ENCODE data around the gene RYR3. TPM values are rescaled to one million over a fixed set of nuclear protein-coding genes. Genes with fewer than 3 reads are reported as not detected.

The RYR3 gene
- total and polyA plus RNA-seq, 10 of the 15 experiments (the other 5 are each of a cell fraction or from before 2014, with no cell fraction given) = under 0.01 to 0.44 (median 0.16) TPM; not detected in 5

DNA sequence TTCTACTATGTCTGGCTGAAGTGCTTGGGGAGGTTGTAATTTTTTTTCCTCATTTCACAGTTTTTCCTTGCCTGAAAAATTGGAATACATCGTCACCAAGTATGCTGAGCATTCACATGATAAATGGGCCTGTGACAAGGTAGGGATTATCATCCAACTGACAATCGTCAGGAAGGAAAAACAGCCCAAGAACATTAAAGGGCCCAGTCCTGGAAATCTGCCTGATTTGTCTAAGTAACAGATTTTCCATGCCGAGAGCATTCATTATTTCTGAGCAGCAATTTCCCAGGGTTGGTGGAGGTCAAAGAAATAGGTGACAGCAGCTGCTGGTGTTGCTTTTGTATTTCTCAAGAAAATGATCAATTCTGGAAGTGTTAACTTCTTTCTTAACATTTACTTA, 431.5 kb downstream of the RYR3 start (continued):
- TF ChIP-seq EP300 (IDR thresholded peaks at IDR 0.05; ENCODE audit: borderline replicate concordance in 1 of 2, control insufficient read depth in 1 of 2, low read depth in 2 of 2, low read length in 2 of 2) = no peak
- no peak for TF ChIP-seq BACH1 (IDR thresholded peaks at IDR 0.05; ENCODE audit: borderline replicate concordance)
- TF ChIP-seq NFXL1 (IDR thresholded peaks at IDR 0.05; ENCODE audit: borderline replicate concordance) = no peak
- TF ChIP-seq DPF2 (IDR thresholded peaks at IDR 0.05) = no peak
- TF ChIP-seq FOS (IDR thresholded peaks at IDR 0.05; ENCODE audit: borderline replicate concordance, extremely low read depth, insufficient read length) = no peak
- no peak for TF ChIP-seq ETV6 (conservative IDR thresholded peaks at IDR 0.05 in 1 of 2, IDR thresholded peaks at IDR 0.05 in 1 of 2; ENCODE audit: borderline replicate concordance in 1 of 2, low read depth in 1 of 2)
- no peak for TF ChIP-seq EED (IDR thresholded peaks at IDR 0.05; ENCODE audit: low read depth)
- no peak for TF ChIP-seq GABPA (IDR thresholded peaks at IDR 0.05; ENCODE audit: low read depth)
- TF ChIP-seq ZNF384 (IDR thresholded peaks at IDR 0.05; ENCODE audit: borderline replicate concordance, low read depth, low read length) = no peak
- no peak for TF ChIP-seq CEBPB (IDR thresholded peaks at IDR 0.05; ENCODE audit: borderline replicate concordance in 1 of 2, low read depth in 2 of 2, low read length in 2 of 2)
- no peak for TF ChIP-seq IRF3 (IDR thresholded peaks at IDR 0.05)

- in situ Hi-C loops (cut with MboI) = no loop called here
Measured at GRCh38 chr15:33742800-33743199, 432.0 kb downstream of the RYR3 start.

More at GRCh38 chr15:33742800-33743199, 432.0 kb downstream of the RYR3 start:
- H3K79me2 ChIP-seq (ENCODE audit: control insufficient read depth, insufficient read depth, low read length) = no peaks in the 10 kb centered on the region
- no peaks in the 10 kb centered on the region for H3K9me3 ChIP-seq (replicated peaks; ENCODE audit: control insufficient read depth, insufficient read depth, low read length)
- ChIA-PET CTCF (no interaction called here), SMC1A (ENCODE audit: uncharacterized antibody, unreplicated experiment) (no interaction called here), RAD21 (ENCODE audit: unreplicated experiment) (no interaction called here), POLR2A (no interaction called here)
- H4K20me1 ChIP-seq (ENCODE audit: control insufficient read depth, insufficient read depth) = no peaks in the 10 kb centered on the region
- H3K27ac ChIP-seq (ENCODE audit: control insufficient read depth, insufficient read depth) = no peak overlapping the region
- H3K9ac ChIP-seq (ENCODE audit: control insufficient read depth, insufficient read depth, low read length) = no peak overlapping the region
- FAIRE-seq (no peak), ATAC-seq (no peak), DNase-seq (ENCODE audit: low read depth, low spot score) (no peak)
- no TSS peak for BruUV-seq (replicated peaks)
- WGBS (ENCODE audit: insufficient coverage, insufficient replicate concordance, low lambda C conversion rate, missing lambda C conversion rate) = 34% methylated on average over 2 of the region's 2 CpGs
- H3K4me3 ChIP-seq = no peak overlapping the region
- intact Hi-C loops (cut with micrococcal nuclease; ENCODE audit: unreplicated experiment) = no loop called here
- no peaks in the 10 kb centered on the region; the same call in 1 of the 2 replicates for H3K4me1 ChIP-seq (ENCODE audit: control insufficient read depth, insufficient read depth, low read length)
- no peaks in the 10 kb centered on the region for H3K36me3 ChIP-seq (ENCODE audit: control insufficient read depth in 2 of 2, insufficient read depth in 2 of 2, low read length in 1 of 2)
- no peaks in the 10 kb centered on the region for H3K27me3 ChIP-seq (replicated peaks in 1 of 2; ENCODE audit: control insufficient read depth in 2 of 2, insufficient read depth in 2 of 2, low read length in 1 of 2)
- TF ChIP-seq IKZF2 (IDR thresholded peaks at IDR 0.05) = no peak
- TF ChIP-seq SMAD5 (IDR thresholded peaks at IDR 0.05; ENCODE audit: low read depth) = no peak
- TF ChIP-seq REST (IDR thresholded peaks at IDR 0.05; ENCODE audit: low read depth, low read length) = no peak
- TF ChIP-seq NFYB (IDR thresholded peaks at IDR 0.05; ENCODE audit: insufficient read depth, low read depth, low read length) = no peak
- H2AFZ ChIP-seq (ENCODE audit: control insufficient read depth, low read depth, low read length) = no peak overlapping the region
- no peak overlapping the region for H3K4me2 ChIP-seq (ENCODE audit: control insufficient read depth, insufficient read depth)
